Left ventricle myocardium superior (tissue), 1 donor: ENCODE results near the gene GCG. TPM values are rescaled to one million over a fixed set of nuclear protein-coding genes. Genes with fewer than 3 reads are reported as not detected.

Source experiments
- ATAC-seq: fragments of 200-7000 bp; cut with Tn5 transposase; one replicate; pipeline ENCODE4 v1.9.1; 2020; ENCODE audit warnings: mild to moderate bottlenecking, moderate library complexity
- DNase-seq: peaks from one replicate; pipeline ENCODE4 v3.0.0-alpha.2; 2020
- intact Hi-C: fragments of 100-400 bp; cut with micrococcal nuclease; formaldehyde crosslinking; loops from one replicate; pipeline ENCODE4 v1.11.0; 2022
- long read RNA-seq: library from polyadenylated mRNA; unstranded; transcript quantifications from one replicate; pipeline ENCODE4 v2.0.0, GENCODE V29; 2021
- total RNA-seq: library from RNA; stranded (reverse); fragmentation: NEBNext Ultra II Directional; extraction: Animal tissue kit (Norgen Biotek cat#: 25700); gene quantifications from one replicate; pipeline ENCODE4 v1.2.1, GENCODE V29; 2021
- donor health status: DM: no; HTN: yes; CAD: no; lungs with severe emphysema.

The GCG gene
- not detected for total RNA-seq
- long read RNA-seq = 0 reads

GRCh38 chr2:162152147-162152546, at the start of gene GCG:
Gene GCG, minus strand, starts transcription at chr2:162152247. Its CDS starts 3,069 bp downstream, at chr2:162149178.
- intact Hi-C loops = no loop called here
- no peak for DNase-seq
- ATAC-seq = no peak

GRCh38 chr2:162200636-162201035, 48.6 kb upstream of the GCG start:
- DNase-seq (no peak), ATAC-seq (no peak)
- intact Hi-C loops = no loop called here

- intact Hi-C loops = no loop called here
- ATAC-seq (no peak), DNase-seq (no peak)
These were observed 47.9 kb upstream of the GCG start for GRCh38 chr2:162199913-162200312.

GRCh38 chr2:162198239-162198638, 46.2 kb upstream of the GCG start:
- no peak for ATAC-seq
- intact Hi-C loops = no loop called here
- DNase-seq = no peak

GRCh38 chr2:162197069-162197825, 45.2 kb upstream of the GCG start:
- no peak for DNase-seq
- no peak for ATAC-seq
- intact Hi-C loops = no loop called here

- ATAC-seq = no peak
- no peak for DNase-seq
- intact Hi-C loops = no loop called here
These were observed 44.6 kb upstream of the GCG start for GRCh38 chr2:162196638-162197037.

GRCh38 chr2:162188451-162188850, 36.4 kb upstream of the GCG start:
- ATAC-seq = no peak
- intact Hi-C loops = no loop called here
- no peak for DNase-seq

GRCh38 chr2:162185541-162186232, 33.6 kb upstream of the GCG start:
- intact Hi-C loops = no loop called here
- ATAC-seq (no peak), DNase-seq (no peak)

- ATAC-seq (no peak), DNase-seq (no peak)
These were observed 32.9 kb upstream of the GCG start for GRCh38 chr2:162184821-162185450.

GRCh38 chr2:162184359-162184758, 32.3 kb upstream of the GCG start:
- intact Hi-C loops = no loop called here
- no peak for ATAC-seq
- DNase-seq = no peak

More at GRCh38 chr2:162184821-162185450, 32.9 kb upstream of the GCG start:
- intact Hi-C loops = no loop called here

- intact Hi-C loops = no loop called here
- ATAC-seq (no peak), DNase-seq (no peak)
These were observed 30.3 kb upstream of the GCG start for GRCh38 chr2:162182395-162182794.

GRCh38 chr2:162177301-162177700, 25.3 kb upstream of the GCG start:
- no peak for ATAC-seq
- intact Hi-C loops = no loop called here
- DNase-seq = no peak

GRCh38 chr2:162175714-162176113, 23.7 kb upstream of the GCG start:
- ATAC-seq = peak; percentile 59

GRCh38 chr2:162174746-162175145, 22.7 kb upstream of the GCG start:
- DNase-seq (no peak), ATAC-seq (no peak)
- intact Hi-C loops = no loop called here

More at GRCh38 chr2:162175714-162176113, 23.7 kb upstream of the GCG start:
- no peak for DNase-seq
- intact Hi-C loops = no loop called here

- no peak for ATAC-seq
These were observed 20.8 kb upstream of the GCG start for GRCh38 chr2:162172802-162173370.

GRCh38 chr2:162166745-162167144, 14.7 kb upstream of the GCG start:
- ATAC-seq = no peak
- no peak for DNase-seq
- intact Hi-C loops = no loop called here

More at GRCh38 chr2:162172802-162173370, 20.8 kb upstream of the GCG start:
- DNase-seq = no peak
- intact Hi-C loops = no loop called here

GRCh38 chr2:162166174-162166573, 14.1 kb upstream of the GCG start:
- DNase-seq = no peak
- intact Hi-C loops = no loop called here
- ATAC-seq = no peak

GRCh38 chr2:162164802-162165201, 12.8 kb upstream of the GCG start:
- ATAC-seq (no peak), DNase-seq (no peak)
- intact Hi-C loops = no loop called here

- intact Hi-C loops = no loop called here
- DNase-seq = no peak
These were observed 7.4 kb upstream of the GCG start for GRCh38 chr2:162159446-162159845.

GRCh38 chr2:162156149-162156548, 4.1 kb upstream of the GCG start:
- intact Hi-C loops = no loop called here
- ATAC-seq = no peak
- no peak for DNase-seq

More at GRCh38 chr2:162159446-162159845, 7.4 kb upstream of the GCG start:
- no peak for ATAC-seq
